ENCODE results near the gene INPP5B. TPM values are rescaled to one million over a fixed set of nuclear protein-coding genes. Genes with fewer than 3 reads are reported as not detected.
"Not testable (repeated sequence)": the region's sequence is repeated elsewhere in the genome, so short reads cannot be mapped to it uniquely, and the experiment has no call there.

Gene INPP5B
- 10 to 100 TPM; 17.9 to 24.7 (median 20.5) TPM for polyA plus RNA-seq (ENCODE audit: insufficient read length in 4 of 4)

DNA sequence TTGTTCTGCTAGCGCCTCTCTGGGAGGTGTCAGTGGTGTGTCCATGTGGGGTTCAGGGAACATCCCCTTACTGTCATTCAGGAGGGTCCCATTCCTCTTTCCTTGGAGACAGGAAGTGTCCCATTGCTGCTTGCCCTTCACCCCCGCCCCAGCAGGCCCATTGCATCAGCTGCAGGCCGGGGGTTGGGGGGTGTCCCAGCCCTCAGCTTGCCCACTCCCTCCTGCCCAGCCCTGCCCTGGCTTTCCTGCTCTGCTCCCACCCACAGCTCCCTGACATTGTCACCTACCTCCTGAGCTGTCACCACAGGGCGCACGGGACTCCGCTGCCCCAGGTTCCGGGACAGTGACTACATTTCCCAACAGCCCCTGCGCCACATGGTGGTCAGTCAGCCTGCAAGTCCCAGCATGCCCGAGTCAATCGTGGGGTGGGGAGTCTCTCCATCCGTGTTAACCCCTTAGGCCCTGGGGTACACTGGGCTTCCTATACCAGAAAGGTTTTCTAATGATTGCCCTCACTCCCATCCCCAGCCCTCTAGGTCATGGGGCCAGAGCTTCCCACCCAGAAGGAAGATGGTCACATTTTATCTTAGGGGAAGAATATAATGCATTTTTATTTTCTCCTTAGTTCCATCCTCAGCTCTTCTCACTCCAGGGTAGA is at the start of gene INPP5B:
Gene INPP5B, minus strand, starts transcription at position 351 of the 658 bp plus-strand sequence. CDS start 745 bp downstream, outside the sequence.
- DNase-seq (ENCODE audit: low read depth in 4 of 4, low spot score in 3 of 4): peak; percentile 51 to 81 (median 72)

DNA sequence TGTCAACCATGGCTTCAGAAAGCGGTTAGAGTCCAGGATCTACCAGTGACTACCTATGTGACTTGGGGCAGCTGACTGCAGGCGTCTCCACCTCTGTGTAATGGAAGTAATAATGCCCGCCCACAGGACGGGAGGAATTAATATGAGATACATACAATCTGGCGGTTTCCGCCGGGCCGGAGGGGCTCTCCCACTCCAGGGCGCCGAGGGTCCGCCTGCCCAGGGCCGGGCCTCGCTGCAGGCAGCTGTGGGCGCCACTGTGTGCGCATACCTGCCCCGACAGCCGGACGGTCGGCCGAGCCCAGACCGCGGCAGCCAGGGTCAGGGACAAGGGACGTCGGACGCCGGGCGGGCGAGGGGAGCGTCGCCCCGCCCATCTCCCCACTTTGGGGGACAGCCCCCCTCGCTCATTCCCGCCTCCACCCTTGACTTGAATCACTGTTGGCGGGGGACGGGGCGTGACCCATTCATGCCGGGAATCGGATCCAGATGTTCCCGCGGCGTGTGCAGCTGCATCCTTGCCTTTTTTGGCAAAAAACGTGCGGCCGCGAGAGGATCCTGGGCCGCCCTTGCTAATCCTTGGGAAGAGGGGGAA is 49.0 kb upstream of the INPP5B start:
- DNase-seq (ENCODE audit: low read depth in 4 of 4, low spot score in 3 of 4): no peak

GRCh38 chr1:37994886-37995566 is 48.2 kb upstream of the INPP5B start:
- no peak for DNase-seq (ENCODE audit: low read depth in 4 of 4, low spot score in 3 of 4)

- DNase-seq (ENCODE audit: low read depth in 4 of 4, low spot score in 3 of 4): no peak
Observed at GRCh38 chr1:37989361-37989930, 42.6 kb upstream of the INPP5B start.

- no peak for DNase-seq (ENCODE audit: low read depth in 4 of 4, low spot score in 3 of 4)
Observed at GRCh38 chr1:37987679-37988078, 40.8 kb upstream of the INPP5B start.

DNA sequence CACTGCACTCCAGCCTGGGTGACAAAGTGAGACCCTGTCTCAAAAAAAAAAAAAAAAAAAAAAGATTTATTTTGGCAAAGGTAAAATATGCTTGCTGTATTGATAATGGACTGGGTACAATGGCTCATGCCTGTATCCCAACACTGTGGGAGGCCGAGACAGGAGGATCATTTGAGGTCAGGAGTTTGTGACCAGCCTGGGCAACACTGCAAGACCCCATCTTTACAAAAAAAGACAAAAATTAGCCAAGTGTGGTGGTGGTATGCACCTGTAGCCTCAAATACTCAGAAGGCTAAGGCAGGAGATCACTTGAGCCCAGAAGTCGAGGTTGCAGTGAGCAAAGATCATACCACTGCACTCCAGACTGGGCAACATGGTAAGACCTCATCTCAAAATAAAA is 36.7 kb upstream of the INPP5B start:
- no peak for DNase-seq (ENCODE audit: low read depth in 4 of 4, low spot score in 3 of 4)

GRCh38 chr1:37978541-37978940 is 31.7 kb upstream of the INPP5B start:
- no peak for DNase-seq (ENCODE audit: low read depth in 4 of 4, low spot score in 3 of 4)

DNA sequence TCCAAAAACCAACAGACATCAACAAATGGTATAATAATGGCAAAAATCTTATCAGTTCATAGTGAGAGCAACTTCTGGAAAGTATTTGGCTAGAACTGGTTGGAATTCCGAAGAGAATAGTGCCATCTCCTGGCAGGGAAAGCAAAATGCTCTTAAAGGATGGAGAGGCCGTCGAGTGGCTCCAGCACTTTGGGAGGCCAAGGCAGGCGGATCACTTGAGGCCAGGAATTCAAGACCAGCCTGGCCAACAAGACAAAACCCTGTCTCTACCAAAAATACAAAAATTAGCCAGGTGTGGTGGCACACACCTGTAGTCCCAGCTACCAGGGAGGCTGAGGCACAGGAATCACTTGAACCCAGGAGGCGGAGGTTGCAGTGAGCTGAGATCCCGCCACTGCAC is 28.2 kb upstream of the INPP5B start:
- not testable (repeated sequence) for DNase-seq (ENCODE audit: low read depth in 4 of 4, low spot score in 3 of 4)

DNA sequence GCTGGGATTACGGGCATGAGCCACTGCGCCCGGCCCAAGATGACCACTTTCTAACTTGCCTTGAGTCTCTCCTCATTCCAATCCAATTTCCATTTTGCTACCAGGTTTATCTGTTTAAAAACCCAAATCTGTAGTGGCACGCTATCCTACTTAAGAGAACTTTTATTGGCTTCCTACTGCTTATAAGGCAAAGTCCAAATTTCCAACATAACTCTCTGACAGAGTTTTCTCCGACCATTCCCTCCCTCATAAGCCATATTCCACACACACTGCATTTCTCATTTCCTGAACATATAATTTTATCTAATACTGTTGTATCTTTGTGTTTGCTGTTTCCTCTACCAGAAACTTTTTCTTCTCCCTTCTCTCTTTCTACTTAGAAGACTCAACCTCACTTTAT is 27.7 kb upstream of the INPP5B start:
- DNase-seq (ENCODE audit: low read depth in 4 of 4, low spot score in 3 of 4): no peak

DNA sequence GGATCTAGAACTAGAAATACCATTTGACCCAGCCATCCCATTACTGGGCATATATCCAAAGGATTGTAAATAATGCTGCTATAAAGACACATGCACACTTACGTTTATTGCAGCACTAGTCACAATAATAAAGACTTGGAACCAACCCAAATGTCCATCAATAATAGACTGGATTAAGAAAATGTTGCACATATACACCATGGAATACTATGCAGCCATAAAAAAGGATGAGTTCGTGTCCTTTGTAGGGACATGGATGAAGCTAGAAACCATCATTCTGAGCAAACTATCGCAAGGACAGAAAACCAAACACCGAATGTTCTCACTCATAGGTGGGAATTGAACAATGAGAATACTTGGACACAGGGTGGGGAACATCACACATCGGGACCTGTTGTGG is 26.8 kb upstream of the INPP5B start:
- not testable (repeated sequence) for DNase-seq (ENCODE audit: low read depth in 4 of 4, low spot score in 3 of 4)

- DNase-seq (ENCODE audit: low read depth in 4 of 4, low spot score in 3 of 4): no peak
Observed at GRCh38 chr1:37965301-37965700, 18.4 kb upstream of the INPP5B start.

DNA sequence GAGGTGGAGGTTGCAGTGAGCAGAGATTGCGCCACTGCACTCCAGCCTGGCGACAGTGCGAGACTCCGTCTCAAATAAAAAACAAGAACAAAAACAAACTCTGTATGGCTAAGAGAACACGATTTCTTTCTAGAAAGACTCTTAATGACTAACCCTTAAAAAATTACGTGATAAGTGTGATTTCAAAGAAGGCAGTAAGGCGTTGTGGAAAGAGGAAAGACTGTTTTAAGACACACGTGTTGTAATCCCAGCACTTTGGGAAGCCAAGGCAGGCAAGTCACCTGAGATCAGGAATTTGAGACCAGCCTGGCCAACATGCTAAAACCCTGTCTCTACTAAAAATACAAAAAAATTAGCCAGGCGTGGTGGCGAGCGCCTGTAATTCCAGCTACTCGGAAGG is 17.3 kb upstream of the INPP5B start:
- not testable (repeated sequence) for DNase-seq (ENCODE audit: low read depth in 4 of 4, low spot score in 3 of 4)

DNA sequence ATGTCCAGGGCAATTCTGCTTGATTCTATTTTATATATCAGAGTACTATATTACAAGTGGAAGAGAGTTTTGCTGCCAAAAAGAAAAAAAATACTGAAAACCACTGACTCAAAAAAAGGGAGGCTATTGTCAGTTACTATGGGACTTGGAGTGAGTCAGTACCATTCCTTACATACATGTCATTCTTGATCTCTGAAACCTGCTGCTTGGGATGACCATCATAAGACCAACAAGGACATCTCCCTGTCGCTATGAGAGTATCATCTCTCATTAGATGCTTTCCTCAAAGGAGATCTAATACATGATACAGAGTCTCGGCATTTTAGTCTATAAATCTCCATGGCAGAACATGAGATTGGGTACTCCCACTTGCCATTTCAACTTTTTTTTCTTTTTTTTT is 11.8 kb upstream of the INPP5B start:
- no peak for DNase-seq (ENCODE audit: low read depth in 4 of 4, low spot score in 3 of 4)

DNA sequence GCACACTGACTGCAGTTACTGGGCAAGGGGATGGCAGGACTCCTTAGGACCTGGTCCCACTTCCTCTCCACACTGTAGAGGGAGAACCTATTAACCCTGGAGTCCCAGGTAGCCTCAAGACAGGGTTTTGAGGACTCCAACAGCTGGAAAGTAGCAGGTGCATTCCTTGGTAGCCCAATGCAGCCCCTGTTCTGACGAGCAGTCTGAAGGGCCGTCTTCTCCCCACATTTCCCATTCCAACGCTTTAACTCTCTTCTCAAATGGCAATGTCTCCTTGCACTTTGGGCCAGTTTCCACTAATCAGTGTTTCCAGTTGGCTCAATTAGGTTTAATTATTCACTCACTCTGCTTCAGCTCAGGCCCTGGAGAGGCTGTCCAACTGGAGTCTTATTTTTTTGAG is 8.8 kb upstream of the INPP5B start:
- no peak for DNase-seq (ENCODE audit: low read depth in 4 of 4, low spot score in 3 of 4)

DNA sequence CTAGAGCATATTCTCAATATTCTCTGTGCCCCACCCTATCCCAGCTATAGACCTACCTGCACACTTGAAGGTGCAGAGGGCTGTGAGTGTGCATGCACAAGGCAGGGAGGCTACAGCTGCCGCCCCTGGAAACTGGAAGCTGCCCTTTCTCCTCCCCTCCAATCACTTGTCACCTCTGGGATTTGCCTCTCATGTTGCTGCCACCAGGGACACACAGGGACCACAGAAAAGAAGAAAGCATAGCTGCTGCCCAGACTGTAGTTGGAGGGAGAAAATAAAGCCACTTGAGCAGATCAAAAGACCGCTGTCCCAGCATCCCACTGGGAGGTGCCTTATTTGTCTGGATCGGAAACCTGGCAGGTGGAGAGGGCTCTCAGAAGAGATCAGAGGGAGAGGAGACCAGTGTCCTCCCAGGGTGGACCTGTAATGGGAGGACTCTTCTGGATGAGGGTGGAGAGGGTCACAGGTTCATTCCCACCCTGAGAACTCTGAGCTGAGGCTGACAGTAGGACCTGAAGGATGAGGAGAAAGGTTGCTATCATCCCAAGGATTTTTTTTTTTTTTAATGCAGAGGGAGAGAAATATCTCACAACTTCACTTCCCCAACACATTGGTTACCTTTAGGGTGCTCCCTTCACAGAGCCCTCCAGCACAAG is 7.6 kb upstream of the INPP5B start:
- DNase-seq (ENCODE audit: low read depth in 4 of 4, low spot score in 3 of 4): no peak

GRCh38 chr1:37952738-37953137 is 5.9 kb upstream of the INPP5B start:
- DNase-seq (ENCODE audit: low read depth in 4 of 4, low spot score in 3 of 4): no peak

DNA sequence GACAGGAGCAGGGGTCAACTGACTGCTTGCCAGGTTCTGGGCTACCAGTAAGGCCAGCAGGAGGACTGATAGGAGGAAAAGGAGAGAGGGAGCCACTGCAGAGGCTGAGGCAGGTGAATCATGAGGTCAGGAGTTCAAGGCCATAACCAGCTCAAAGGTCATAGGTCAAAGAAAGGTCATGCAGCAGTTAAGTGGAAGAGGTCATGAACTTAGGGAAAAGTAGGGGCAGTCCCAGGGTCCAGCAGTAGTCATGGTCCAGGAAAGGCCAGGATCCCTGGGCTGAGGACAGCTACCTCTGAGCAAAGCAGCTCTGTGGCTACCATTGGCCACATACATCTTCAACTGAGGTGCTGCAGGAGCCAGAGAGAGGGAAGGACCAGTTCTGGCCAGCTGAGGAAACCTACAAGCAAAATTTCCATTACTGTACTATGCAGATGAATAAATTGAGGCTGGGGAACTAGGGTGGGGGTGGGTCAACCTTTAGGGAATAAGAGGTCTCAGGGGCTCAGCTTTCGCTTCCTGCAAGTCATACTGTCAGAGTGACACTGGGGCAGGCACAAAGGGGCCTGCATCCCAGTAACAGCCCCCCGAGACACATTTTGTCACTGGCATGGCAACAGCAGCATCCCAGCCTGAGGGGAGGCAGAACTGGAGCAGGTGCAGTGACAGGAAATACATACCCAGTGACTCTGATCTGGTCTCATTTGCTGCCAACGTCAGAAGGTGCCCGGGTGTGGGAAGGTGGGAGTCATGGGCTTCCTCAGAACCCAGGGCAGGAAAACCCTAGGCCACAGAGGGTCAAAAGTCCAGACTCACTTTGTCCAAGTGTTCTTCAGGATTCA is 5.2 kb upstream of the INPP5B start:
- no peak for DNase-seq (ENCODE audit: low read depth in 4 of 4, low spot score in 3 of 4)

GRCh38 chr1:37951041-37951782 is 4.4 kb upstream of the INPP5B start:
- no peak for DNase-seq (ENCODE audit: low read depth in 4 of 4, low spot score in 3 of 4)

GRCh38 chr1:37949524-37950152 is 2.8 kb upstream of the INPP5B start:
- DNase-seq (ENCODE audit: low read depth in 4 of 4, low spot score in 3 of 4): no peak

All from left renal pelvis (tissue), 4 donors.